HG02973 (cell line): ENCODE results near the gene SMIM14.
"Not testable (repeated sequence)": the region's sequence is repeated elsewhere in the genome, so short reads cannot be mapped to it uniquely, and the experiment has no call there.

Experiments
- ATAC-seq: cut with Tn5 transposase; IDR thresholded peaks from one replicate; pipeline ENCODE4 v1.9.1; 2021; ENCODE audit warnings: moderate library complexity; ENCODE audit not compliant: unreplicated experiment

The SMIM14 gene

DNA sequence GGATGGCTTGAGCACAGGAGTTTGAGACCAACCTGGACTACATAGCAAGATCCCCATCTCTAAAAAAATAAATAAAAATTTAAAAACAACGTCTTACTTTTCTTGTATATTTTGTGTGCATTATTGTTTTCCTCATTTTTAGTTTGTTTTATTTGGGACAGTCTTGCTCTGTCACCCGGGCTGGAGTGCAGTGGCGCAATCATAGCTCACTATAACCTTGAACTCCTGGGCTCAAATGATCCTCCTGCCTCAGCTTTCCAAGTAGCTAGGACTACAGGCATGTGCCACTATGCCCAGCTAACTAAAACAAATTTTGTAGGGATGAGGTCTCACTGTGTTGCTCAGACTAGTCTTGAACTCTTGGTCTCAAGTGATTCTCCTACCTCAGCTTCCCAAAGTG lies 9.5 kb upstream of the SMIM14 start:
- no peak for ATAC-seq

DNA sequence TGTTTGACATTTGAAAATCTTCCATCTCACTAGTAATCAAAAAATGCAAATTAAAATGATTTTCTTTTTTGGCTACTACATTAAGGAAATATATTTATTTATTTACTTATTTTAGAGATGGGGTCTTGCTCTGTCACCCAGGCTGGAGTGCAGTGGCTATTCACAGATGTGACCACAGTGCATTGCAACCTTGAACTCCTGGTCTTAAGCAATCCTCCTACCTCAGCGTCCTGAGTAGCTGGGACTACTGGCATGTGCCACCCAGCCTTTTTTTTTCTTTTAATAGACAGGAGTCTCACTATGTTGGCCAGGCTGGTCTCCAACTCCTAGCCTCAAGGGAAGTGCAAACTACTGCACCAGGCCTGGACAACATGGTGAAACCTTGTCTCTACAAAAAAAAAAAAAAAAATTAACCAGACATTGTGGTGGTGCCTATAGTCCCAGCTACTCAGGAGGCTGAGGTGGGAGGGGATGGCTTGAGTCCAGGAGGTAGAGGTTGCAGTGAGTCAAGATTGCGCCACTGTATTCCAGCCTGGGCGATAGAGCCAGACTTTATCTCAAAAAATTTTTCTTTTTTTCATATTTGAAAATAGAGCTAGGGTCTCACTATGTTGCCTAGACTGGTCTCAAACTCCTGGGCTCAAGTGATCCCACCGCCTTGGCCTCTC lies 4.4 kb upstream of the SMIM14 start:
- no peak for ATAC-seq

DNA sequence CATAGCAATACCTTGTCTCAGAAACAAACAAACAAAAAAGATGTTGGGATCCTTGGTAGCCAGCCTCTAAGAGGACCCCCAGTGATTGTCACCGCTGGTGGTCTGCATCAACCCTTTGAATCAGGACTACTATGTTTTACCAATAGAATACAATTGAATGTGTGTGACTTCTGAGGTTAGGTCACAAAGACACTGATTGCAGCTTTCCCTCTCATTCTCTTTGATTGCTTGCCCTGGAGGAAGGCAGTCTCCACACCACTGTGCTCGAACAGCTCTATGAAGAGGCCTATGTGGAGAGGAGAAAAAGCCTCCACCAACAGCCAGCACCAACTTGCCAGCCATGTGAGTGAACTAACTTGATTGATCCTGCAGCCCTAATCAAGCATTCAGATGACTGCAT lies 2.8 kb upstream of the SMIM14 start:
- no peak for ATAC-seq

DNA sequence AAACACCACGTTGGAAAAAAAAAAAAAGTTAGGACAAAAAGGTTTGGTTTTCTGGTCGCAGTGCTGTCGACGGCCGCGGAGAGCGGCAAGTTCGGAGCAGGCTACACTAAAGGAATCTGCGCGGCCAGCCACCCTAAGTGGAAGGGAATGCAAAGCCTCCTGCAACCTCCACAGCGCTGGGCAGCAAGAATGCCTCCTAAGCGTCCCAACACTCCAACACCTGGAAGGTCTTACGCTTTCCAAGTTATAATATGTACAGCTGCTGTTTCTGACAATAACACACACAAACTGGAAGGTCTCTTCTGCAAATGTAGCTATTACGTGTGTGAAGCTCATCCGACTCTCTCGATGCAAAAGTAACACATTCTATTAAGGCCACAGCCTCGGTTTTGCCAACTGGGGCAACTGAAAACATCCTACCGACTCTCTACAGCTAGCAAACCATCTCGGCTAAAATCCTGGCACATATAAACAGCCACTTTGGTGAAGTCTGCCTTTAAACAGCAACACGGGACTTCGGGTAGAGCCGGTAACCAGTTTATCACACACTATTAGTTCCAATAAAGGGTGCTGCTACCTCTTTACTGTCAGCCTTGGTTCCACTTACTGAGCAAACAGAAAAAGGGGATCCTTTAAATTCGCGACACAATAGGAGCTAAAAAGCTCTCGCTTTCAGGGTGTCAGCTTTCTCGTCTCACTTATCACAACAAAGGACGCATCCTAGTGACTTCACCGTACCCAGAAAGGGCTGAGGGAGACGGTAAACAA lies 895 bp downstream of the SMIM14 start:
- ATAC-seq = peak; percentile 4

DNA sequence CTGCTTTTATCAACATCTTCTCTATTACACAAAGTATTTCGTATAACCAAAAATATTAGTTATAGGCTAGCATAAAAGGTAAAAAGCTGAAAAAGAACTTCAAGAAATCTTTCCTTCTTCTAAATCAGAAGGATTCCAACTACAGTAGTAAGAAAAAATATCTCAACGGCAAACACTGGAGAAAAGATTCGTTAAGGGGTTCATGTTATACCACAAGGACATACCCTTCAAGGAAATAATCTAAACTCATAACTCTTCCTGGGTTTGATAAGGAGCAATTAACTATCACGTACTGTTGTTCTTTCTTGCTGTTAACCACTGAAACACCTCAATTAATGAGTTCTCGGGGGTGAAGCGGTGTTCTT lies 1.5 kb downstream of the SMIM14 start:
- no peak for ATAC-seq

DNA sequence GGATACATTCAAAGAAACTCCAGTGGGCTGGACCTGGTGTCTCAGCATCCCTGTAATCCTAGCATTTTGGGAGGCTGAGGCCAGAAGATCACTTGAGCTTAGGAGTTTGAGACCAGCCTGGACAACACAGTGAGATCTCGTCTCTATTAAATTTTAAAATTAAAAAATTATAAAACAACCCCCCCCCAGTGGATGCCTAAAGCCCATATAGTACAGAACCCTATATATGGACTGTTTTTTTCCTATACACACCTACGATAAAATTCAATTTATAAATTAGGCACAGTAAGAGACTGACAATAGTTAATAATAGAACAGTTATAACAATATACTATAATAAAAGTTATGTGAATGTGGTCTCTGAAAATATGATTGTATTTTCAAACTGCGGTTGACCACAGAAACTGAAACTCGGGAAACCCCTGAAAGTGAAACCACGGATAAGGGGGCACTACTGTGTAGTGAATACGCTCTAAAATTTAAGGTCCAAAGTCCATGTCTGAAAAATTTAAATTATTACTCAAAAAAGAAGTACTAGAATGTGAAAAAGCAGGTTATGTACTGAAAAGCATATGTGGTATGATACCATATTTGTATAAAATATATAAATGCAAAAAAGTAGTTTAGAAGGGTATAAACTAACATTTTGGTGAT lies 2.0 kb downstream of the SMIM14 start:
- ATAC-seq = no peak

DNA sequence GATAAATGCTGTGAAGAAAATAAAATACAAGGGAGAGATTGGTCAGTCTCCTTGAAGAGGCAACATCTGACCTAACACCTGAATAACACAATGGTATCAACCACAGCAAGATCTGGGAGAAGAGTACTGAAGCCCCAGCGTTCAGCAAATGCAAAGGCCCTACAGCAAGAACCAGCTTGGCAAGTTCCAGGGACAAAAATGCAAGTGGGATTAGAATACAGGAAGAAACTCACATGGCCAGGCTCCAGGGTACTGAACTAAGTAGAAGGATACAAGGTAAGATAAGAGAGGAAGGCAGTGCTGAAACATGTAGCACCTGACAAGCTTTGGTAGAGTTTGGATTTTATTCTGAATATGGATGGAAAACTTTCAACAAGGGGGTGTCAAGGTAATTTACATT lies 3.6 kb downstream of the SMIM14 start:
- ATAC-seq = no peak

DNA sequence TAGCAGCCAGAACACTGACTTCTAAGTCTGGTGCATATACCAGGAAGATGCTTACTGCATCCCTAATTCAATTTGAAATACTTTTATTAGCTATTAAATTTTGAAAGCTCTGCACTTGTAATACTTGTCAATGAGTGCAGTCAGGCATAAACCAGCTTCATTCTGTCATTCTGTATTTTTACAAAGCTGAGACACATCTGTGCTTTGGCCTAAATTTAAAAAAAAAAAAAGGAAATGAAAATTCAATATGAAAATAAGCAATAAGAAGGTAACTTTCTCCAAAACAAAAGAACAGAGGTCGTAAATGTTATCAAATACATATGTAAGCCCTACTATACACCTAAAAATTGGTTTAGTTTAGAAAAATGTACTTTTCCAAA lies 7.0 kb downstream of the SMIM14 start:
- ATAC-seq = peak; percentile 45

DNA sequence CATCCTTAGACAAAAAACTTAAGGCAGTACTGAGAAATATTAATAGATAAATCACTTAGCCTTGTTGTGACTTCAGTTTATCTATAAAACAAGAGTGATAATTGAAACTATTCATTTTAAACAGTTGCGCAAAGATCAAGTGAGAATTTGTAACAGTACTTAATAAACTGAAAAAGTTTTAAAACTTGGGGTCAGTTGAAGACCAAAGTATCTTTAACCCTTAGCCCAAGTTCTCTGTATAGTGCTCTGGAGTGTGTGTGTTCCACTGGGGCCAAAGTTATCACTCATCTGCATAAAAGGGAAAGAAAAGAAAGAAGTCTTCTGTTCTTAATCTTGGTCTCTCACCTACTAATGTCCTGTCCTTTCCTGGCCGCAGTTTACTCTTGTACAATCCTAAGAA lies 11.3 kb downstream of the SMIM14 start:
- ATAC-seq = no peak

DNA sequence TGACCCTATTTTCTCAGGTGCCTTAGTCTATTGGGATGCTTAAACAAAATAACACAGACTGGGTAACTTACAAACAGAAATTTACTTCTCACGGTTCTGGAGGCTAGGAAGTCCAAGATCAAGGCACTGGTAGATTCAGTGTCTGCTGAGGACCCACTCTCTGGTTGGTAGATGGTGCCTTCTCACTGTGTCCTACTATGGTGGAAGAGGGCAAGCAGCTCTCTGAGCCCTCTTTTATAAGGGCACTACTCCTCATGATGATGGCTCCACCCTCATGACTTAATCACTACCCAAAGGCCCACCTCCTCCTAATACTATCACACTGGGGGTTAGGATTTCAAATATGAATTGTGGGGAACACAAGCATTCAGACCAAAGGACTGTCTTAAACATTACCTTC lies 11.8 kb downstream of the SMIM14 start:
- ATAC-seq = no peak

DNA sequence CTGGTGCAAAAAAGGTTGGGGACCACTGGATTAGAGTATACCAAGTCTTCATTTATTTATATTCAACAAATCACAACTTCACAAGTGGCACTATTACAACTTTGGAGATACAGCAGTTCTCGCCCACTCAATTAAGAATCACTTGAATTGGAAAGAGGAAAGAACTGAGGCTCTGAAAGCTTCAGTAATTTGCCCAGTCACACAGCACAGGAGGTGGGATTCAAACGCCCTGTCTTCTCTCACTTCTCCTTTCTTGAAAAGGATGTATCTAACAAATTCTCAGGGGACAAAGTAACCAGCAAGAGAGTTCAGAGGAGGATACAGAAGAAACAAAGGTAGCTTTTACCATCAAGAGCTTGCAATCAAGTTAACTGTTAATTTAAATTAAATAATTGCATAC lies 12.4 kb downstream of the SMIM14 start:
- peak; percentile 36 for ATAC-seq

DNA sequence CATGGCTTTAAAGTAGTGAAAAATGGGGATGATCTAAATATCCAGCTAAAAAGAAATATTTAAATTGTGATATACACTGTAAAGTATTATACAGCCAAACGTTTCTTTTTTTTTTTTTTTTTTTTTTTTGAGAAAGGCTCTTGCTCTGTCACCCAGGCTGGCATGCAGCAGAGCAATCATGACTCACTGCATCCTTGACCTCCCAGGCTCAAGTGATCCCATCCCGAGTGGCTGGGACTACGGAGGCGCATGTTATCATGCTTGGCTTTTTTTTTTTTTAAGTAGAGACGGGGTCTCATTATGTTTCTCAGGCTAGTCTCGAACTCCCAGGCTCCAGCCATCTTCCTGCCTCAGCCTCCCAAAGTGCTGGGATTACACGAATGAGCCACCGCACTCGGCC lies 17.1 kb downstream of the SMIM14 start:
- no peak for ATAC-seq

DNA sequence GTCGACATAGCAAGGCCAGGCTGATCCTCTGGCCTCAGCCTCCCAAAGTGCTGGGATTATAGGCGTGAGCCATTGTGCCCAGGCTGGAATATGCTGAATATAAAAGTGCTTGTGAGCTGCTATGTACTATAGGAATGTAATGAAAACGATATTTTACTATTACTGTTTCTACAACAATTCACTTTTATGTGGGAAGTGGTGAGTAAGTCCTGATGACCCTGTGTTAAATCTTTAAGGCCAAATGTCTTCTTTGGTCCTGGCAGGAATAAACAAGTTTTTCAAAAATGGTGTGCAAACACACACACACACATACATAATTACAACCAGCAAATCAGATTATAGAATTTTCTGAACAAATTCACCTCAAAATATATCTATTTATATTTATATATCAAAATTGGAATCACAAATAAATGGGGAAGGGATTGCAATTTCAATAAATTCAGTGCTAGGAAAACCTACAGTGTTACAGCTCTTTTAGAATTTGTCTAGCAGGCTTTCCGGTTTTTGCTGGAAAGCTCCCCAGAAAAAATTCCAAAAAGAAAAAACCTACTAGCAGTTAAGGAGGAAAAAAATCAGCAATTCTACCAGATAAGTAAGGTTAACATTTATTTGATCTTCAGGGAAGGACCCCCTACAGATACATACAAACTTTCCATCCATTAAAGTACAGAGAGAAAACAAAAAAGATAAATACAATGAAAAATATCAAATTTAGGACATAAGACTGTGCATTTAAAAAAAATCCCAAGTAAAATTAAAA lies 17.9 kb downstream of the SMIM14 start:
- no peak for ATAC-seq

DNA sequence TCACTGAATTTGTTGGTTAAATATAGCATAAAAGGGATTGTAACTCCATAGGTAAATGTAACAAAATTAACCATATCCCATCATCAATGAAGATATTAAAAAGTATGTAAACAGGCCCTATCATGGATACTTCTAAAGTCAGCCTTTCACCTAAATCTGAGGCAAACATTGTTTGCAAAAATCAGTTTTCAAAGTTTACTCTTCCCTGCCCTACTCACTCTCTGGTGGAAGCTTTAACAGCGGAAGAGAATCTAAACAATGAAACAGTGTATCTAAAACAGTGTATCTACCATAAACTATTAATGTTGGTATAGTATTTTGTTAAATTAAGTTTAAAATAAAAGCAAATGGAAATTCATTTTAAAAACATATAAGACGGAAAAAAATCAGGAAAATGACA lies 21.1 kb downstream of the SMIM14 start:
- ATAC-seq = no peak

DNA sequence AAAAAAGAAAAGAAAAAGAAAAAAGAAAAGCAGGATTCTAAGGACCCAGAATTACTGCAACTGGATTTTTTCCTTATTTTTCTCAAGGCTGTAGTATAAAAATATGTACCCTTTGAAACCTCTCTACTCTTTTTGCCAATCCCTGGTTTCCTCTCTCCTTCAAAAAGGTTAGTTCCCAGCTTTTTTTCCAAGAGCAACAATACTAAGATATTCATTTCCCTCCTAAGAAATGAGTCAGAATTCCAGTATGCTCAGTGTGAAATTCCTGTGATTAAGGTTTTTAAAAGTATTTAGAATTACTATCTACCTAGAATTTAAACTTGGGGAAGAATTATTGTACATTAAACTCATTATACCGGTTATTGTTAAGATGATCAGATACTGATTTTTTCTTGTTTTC lies 22.0 kb downstream of the SMIM14 start:
- no peak for ATAC-seq

DNA sequence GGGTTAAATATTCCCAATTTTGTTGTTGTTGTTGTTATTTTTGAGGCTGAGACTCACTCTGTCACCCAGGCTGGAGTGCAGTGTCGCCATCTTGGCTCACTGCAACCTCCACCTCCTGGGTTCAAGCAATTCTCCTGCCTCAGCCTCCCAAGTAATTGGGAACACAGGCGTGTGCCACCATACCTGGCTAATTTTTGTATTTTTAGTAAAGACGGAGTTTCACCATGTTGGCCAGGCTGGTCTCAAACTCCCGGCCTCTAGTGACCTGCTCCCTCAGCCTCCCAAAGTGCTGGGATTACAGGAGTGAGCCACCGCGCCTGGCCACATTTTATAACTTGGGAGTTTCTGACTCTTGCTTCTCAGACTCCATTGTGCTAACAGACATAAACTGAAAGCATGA lies 22.6 kb downstream of the SMIM14 start:
- ATAC-seq = not testable (repeated sequence)

DNA sequence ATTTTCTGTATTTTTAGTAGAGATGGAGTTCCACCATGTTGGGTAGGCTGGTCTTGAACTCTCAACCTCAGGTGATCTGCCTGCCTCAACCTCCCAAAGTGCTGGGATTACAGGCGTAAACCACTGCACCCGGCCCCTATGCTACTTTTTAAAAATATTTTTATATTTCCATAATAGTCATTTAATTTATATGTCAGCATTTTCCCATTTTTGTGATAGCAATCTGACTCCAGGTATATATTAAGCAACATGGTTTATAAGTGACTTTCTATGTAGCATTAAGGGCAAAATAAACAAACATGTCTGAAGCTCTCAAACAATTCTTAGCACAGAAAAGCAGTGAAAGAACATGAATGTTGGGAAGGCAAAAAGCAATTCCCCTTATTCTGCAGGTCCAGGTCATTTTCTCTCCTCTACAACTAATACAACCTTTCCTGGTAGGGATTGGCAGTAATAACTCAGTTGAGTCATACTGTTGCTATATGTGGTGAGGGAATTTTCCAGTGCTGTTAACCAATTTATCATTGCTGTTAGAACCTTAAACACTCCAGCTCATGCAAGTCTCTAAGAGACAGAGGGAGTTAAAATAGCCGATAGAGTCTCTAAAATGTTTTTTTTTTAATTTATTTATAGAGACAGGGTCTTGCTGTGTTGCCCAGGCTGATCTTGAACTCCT lies 24.0 kb downstream of the SMIM14 start:
- ATAC-seq = no peak

DNA sequence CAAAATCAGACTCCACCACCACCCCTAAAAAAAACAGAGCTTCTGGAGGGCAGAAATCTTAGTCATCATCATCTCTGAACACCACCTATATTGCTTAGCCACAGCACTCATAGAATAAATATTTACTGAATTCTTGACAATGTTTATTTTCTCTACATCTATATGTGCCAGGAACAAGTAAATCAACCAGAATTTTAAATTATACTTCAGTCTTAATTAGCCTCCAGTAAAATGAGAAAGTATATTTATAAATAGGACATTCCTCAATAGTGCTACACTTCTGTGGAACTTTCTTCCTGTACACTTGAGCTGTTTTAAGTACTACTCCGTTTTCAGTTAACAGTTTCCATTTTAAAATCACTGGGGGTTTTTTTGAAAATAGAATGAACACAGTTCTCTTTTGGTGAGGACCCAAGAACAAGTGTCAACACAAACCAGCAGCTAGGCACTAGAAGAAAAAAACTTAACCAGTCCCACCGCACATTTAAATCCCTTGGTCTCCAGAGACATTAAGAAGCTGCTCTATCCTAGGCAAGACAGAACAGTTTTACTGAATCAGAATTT lies 25.5 kb downstream of the SMIM14 start:
- no peak for ATAC-seq

DNA sequence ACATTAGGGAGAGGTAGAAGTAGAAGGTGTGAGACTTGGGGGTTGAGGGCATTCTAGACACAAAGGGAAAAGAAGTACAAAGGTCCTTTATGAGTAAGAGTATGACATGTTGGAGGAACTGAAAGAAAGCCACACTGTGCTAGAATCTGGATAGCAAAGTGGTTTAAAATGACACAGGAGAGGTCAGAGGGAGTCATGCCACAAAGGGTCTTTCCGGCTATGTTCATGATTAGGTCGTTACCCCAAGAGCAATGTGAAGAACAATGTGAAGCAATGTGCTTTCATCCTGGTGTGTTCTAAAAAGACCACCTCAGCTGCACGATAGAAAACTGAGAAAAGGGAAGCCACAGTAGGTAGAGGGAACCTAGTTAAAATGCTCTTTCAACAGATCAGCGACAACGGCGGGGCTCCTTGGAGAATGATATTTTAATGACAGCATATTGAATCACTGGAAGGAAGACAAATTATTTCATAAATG lies 29.2 kb downstream of the SMIM14 start:
- ATAC-seq = peak; percentile 94

DNA sequence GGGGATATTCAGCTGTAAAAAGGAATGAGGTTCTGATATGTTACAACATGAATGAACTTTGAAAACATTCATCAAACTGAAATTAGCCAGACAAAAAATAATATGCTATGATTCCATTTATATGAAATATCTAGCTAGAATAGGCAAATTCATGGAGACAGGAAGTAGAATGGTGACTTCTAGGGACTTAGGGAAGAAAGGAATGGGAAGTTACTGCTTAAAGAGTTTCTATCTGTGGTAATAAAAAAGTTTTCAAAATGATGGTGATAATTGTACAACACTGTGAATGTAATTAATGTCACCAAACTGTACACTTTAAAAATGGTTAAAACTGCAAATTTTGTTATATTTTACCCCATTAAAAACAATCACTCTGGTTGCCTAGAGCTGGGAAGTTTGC lies 30.2 kb downstream of the SMIM14 start:
- no peak for ATAC-seq

DNA sequence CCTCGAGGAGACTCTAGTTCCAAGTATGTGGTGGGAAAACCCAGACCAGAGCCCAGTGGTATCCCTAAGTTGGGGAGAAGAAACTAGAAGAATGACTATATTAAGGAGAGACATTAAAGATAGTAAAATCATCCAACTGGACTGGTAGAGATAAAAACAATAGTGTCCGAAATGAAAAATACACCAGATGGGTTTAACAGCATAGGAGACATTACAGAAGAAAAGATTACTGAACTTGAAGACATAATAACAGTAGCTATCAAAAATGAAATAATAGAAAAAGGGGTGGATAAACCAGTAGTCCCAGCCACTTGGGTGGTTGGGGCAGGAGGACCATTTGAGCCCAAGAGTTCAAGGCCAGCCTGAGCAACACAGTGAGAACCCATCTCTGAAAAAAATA lies 31.9 kb downstream of the SMIM14 start:
- ATAC-seq = no peak
